Kidney (tissue), 14 donors: ENCODE results near the gene CFAP65. TPM values are rescaled to one million over a fixed set of nuclear protein-coding genes. Genes with fewer than 3 reads are reported as not detected.

Source experiments
- DNase-seq, 5 donors: peaks; one replicate each; pipeline ENCODE4 v3.0.0-alpha.2; 2013 to 2020
- FAIRE-seq: peaks from 2 replicates; lab custom pipeline; 2012; peaks lifted over from hg19 to GRCh38; lab: Jason Lieb, UNC
- H3K27ac ChIP-seq, 2 donors: one replicate each; pipeline ENCODE4 v1.7.0; 2013; ENCODE audit warnings: low read depth in 2 of 2, low read length in 2 of 2, inconsistent platforms in 1 of 2
- H3K27me3 ChIP-seq: one replicate; pipeline ENCODE4 v1.7.1; 2013; ENCODE audit warnings: low read length, inconsistent platforms; ENCODE audit not compliant: control insufficient read depth, insufficient read depth
- H3K36me3 ChIP-seq, 3 donors: one replicate each; pipeline versions ENCODE4 v1.7.0 to v1.7.1; 2013; ENCODE audit warnings: low read length in 3 of 3, control low read depth in 1 of 3, inconsistent platforms in 1 of 3; ENCODE audit not compliant: insufficient read depth in 3 of 3, control insufficient read depth in 2 of 3
- H3K4me1 ChIP-seq, 3 donors: one replicate each; pipeline versions ENCODE4 v1.7.0 to v1.7.1; 2013; ENCODE audit warnings: low read length in 3 of 3, inconsistent platforms in 1 of 3, low read depth in 1 of 3; ENCODE audit not compliant: control insufficient read depth in 2 of 3, insufficient read depth in 2 of 3
- H3K4me3 ChIP-seq, 3 donors: one replicate each; pipeline versions ENCODE4 v1.7.0 to v1.8.1; 2013; ENCODE audit warnings: low read length in 3 of 3, control low read depth in 1 of 3, inconsistent platforms in 1 of 3
- H3K9ac ChIP-seq, 3 donors: one replicate each; pipeline versions ENCODE4 v1.7.0 to v1.7.1; 2013; ENCODE audit warnings: low read length in 3 of 3, control low read depth in 1 of 3, inconsistent platforms in 1 of 3
- H3K9me3 ChIP-seq, 3 donors: one replicate each; pipeline versions ENCODE4 v1.7.0 to v1.7.1; 2013; ENCODE audit warnings: low read length in 3 of 3, control low read depth in 1 of 3, inconsistent platforms in 1 of 3; ENCODE audit not compliant: control insufficient read depth in 2 of 3, insufficient read depth in 1 of 3
- intact Hi-C: fragments of 100-400 bp; cut with DNase I; formaldehyde crosslinking; loops from one replicate; pipeline ENCODE4 v1.11.1; 2022
- polyA plus RNA-seq: library from polyadenylated mRNA; stranded (reverse); fragments of 350-450 nt; fragmentation: Illumina TruSeq; extraction: RNeasy Lipid Tissue Mini Kit (QIAGEN cat#74804); gene quantifications from one replicate; pipeline ENCODE4 v1.2.3, GENCODE V29; 2014; ENCODE audit warnings: low read depth, low replicate concordance; ENCODE audit not compliant: insufficient read depth
- total RNA-seq: library from RNA; stranded (reverse); fragmentation: NEBNext Ultra II Directional; extraction: Animal tissue kit (Norgen Biotek cat#: 25700); gene quantifications from one replicate; pipeline ENCODE4 v1.2.1, GENCODE V29; 2021
- TF ChIP-seq, protein P1 (sequence below): IDR thresholded peaks from 3 replicates; pipeline ENCODE4 v1.5.1; 2012; ENCODE audit warnings: mild to moderate bottlenecking, moderate library complexity, borderline replicate concordance; ENCODE audit not compliant: insufficient read depth; ENCODE audit errors: extremely low read depth
- donor health status: control.
- donor health status: control.
- donor health status: control.
- donor health status: control.
- donor health status: control.
- donor health status: DM: yes; HTN: yes; CAD: no.
- donor health status: Normal renal cell carcinoma (clear cell type).

CFAP65 gene
- total and polyA plus RNA-seq, 2 donors from 2014 or later: 0.73 to 2.0 TPM

DNA sequence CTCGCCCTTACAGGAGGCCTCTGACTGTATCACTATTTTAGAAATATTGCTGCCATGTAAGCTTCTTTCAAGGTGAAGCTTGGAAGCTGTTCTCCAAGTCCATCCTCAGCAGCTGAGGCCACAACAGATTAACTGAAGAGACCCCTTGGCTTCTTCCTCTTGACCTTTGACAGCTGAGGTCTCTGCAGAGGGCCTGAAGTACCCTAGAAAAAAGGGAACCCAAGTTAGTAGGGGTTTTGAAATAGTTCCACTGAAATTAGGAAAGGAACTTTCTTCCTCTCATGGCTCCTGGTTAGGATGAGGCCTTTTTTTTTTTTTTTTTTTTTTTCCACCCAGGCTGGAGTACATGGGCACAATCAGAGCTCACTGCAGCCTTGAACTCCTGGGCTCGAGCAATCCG, 34.9 kb upstream of the CFAP65 start:
- no peak overlapping the region for H3K27ac ChIP-seq
- intact Hi-C loops: no loop called here
- H3K9ac ChIP-seq: no peak overlapping the region
- H3K36me3 ChIP-seq: peaks cover 2 to 18% (median 15%) of the 10 kb centered on the region in 3 donors
- no peaks in the 10 kb centered on the region for H3K27me3 ChIP-seq
- no peak for FAIRE-seq
- no peaks in the 10 kb centered on the region for H3K9me3 ChIP-seq
- no peak for DNase-seq
- H3K4me1 ChIP-seq: peaks cover 0 to 7% (median 0%) of the 10 kb centered on the region in 3 donors
- TF ChIP-seq, protein P1, sequence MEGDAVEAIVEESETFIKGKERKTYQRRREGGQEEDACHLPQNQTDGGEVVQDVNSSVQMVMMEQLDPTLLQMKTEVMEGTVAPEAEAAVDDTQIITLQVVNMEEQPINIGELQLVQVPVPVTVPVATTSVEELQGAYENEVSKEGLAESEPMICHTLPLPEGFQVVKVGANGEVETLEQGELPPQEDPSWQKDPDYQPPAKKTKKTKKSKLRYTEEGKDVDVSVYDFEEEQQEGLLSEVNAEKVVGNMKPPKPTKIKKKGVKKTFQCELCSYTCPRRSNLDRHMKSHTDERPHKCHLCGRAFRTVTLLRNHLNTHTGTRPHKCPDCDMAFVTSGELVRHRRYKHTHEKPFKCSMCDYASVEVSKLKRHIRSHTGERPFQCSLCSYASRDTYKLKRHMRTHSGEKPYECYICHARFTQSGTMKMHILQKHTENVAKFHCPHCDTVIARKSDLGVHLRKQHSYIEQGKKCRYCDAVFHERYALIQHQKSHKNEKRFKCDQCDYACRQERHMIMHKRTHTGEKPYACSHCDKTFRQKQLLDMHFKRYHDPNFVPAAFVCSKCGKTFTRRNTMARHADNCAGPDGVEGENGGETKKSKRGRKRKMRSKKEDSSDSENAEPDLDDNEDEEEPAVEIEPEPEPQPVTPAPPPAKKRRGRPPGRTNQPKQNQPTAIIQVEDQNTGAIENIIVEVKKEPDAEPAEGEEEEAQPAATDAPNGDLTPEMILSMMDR: no peak
- H3K4me3 ChIP-seq: no peak overlapping the region

DNA sequence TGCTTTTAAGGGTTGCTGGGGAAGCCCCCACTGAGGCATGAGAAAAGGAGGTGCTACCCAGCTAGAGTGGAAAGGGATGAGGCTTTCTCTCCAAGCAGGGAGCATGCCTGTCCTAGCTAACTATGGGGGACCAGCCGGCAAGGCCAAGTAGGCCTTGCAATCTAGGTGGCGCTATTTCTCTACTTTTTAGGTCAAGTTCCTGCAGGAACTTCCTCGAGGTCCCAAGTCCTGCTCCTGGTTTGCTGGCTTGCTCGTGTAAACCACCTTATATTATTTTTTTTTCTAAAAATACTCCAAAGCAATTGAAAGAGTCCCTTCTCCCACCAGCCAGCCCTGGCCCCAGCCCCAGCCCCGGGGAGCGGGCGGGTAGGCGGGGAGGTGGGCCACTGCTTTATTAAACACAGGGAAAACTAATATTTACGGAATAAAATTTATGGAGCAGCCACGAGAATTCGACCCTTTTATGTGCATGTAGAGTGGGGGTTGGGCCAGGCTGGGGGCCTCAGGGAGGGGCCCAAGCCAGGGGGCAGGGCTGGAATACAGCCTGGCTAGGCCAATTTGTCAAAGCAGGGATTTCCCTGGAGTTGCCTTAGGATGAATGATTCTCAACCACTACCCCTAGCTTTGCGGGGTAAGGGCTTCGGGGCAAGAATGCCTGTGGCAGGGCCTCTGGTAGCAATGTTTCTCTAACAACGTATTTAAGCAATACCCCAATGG, 32.3 kb upstream of the CFAP65 start:
- TF ChIP-seq, protein P1: peak; percentile 65
- H3K27ac ChIP-seq: no peak overlapping the region
- peaks cover 2 to 18% (median 15%) of the 10 kb centered on the region in 3 donors for H3K36me3 ChIP-seq
- no peak overlapping the region for H3K9ac ChIP-seq
- FAIRE-seq (no peak), DNase-seq (peak in 4 of 5 donors; percentile 57 to 85 (median 71))
- no peak overlapping the region for H3K4me3 ChIP-seq
- no peaks in the 10 kb centered on the region for H3K27me3 ChIP-seq
- peaks cover 0 to 9% (median 0%) of the 10 kb centered on the region in 3 donors for H3K4me1 ChIP-seq
- intact Hi-C loops: no loop called here
- no peaks in the 10 kb centered on the region for H3K9me3 ChIP-seq

DNA sequence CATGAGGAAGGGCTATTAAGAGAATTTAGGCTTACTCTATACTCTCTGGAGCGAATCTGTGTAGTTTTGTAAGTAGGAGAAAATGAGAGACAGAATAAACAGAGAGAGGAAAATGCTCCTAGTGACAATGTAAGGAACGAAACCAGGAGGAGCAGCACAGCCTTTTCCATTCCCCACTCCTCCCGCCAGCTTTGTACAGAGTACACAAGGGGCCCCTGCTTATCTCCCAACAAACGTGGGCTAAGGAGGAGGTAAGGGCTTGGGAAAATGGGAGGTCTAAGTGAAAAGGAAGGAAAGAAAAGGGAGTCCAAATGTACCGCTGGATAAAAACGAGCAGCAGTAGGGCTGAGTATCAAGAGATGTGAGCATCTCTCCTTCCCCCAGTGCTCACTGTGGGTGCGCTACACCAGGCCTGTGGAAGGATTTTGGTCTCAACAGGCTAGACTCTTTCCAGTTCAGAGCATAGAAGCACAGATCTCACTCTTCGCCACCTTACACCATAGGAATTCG, 31.5 kb upstream of the CFAP65 start:
- Histone ChIP-seq H3K9me3 (no peaks in the 10 kb centered on the region), H3K27me3 (no peaks in the 10 kb centered on the region), H3K4me1 (peaks cover 0 to 6% (median 0%) of the 10 kb centered on the region in 3 donors), H3K36me3 (peaks cover 2 to 18% (median 15%) of the 10 kb centered on the region in 3 donors), H3K27ac (no peak overlapping the region), H3K9ac (no peak overlapping the region), H3K4me3 (no peak overlapping the region)
- TF ChIP-seq, protein P1: no peak
- intact Hi-C loops: no loop called here
- no peak for DNase-seq
- FAIRE-seq: no peak
